DOHH2 (cell line): ENCODE measurements around the gene TNFAIP3.

ENCODE experiments used
- H3F3A ChIP-seq: fragments of 200-600 bp; sonication (generic), shearing (Covaris generic); 2 replicates; pipeline ENCODE4 v1.6.0; 2016; ENCODE audit warnings: antibody characterized with exemption, mild to moderate bottlenecking; ENCODE audit not compliant: control insufficient read depth, insufficient read depth
- H3K27ac ChIP-seq: fragments of 200-600 bp; sonication (generic); 2 replicates; pipeline ENCODE4 v1.5.1; 2014; ENCODE audit warnings: low read depth, mild to moderate bottlenecking, low read length, moderate library complexity
- H3K27me3 ChIP-seq: fragments of 200-600 bp; sonication (generic); 2 replicates; pipeline ENCODE4 v1.6.1; 2014; ENCODE audit warnings: mild to moderate bottlenecking, low read length, mixed read lengths; ENCODE audit not compliant: control insufficient read depth
- H3K36me3 ChIP-seq: fragments of 200-600 bp; sonication (generic); 2 replicates; pipeline ENCODE4 v1.6.1; 2014; ENCODE audit warnings: mild to moderate bottlenecking, low read length, moderate library complexity, mixed read lengths; ENCODE audit not compliant: control insufficient read depth
- H3K4me1 ChIP-seq: fragments of 200-600 bp; sonication (generic); 2 replicates; pipeline ENCODE4 v1.6.1; 2014; ENCODE audit warnings: mild to moderate bottlenecking, low read length, mixed read lengths; ENCODE audit not compliant: control insufficient read depth
- H3K4me2 ChIP-seq: fragments of 200-600 bp; sonication (generic); 2 replicates; pipeline ENCODE4 v1.6.0; 2014; ENCODE audit warnings: mild to moderate bottlenecking, low read length, moderate library complexity
- H3K4me3 ChIP-seq: fragments of 200-600 bp; sonication (generic); 2 replicates; pipeline ENCODE4 v1.5.1; 2014; ENCODE audit warnings: mild to moderate bottlenecking, low read length, mixed read lengths
- H3K79me2 ChIP-seq: fragments of 200-600 bp; sonication (generic); 2 replicates; pipeline ENCODE4 v1.6.1; 2014; ENCODE audit warnings: mild to moderate bottlenecking, low read length, mixed read lengths; ENCODE audit not compliant: control insufficient read depth
- H3K9me2 ChIP-seq: fragments of 200-600 bp; sonication (generic); replicated peaks from 2 replicates; pipeline ENCODE4 v1.6.1; 2014; ENCODE audit warnings: mild to moderate bottlenecking, low read length, mixed read lengths; ENCODE audit not compliant: control insufficient read depth
- H3K9me3 ChIP-seq: fragments of 200-600 bp; sonication (generic); 2 replicates; pipeline ENCODE4 v1.6.1; 2014; ENCODE audit warnings: antibody characterized with exemption, low read length, mixed read lengths; ENCODE audit not compliant: control insufficient read depth, insufficient read depth
- H4K20me1 ChIP-seq: fragments of 200-600 bp; sonication (generic); 2 replicates; pipeline ENCODE4 v1.6.0; 2014; ENCODE audit warnings: low read depth, mild to moderate bottlenecking, antibody characterized with exemption, low read length, moderate library complexity; ENCODE audit not compliant: control insufficient read depth, insufficient read depth
- EZH2phosphoT487 ChIP-seq: fragments of 200-600 bp; sonication (generic); IDR thresholded peaks from 2 replicates; pipeline ENCODE4 v1.6.1; 2017; ENCODE audit warnings: borderline replicate concordance, mild to moderate bottlenecking, antibody characterized with exemption, low read length, moderate library complexity, mixed read lengths
- TF ChIP-seq, protein P1 (sequence below): fragments of 200-600 bp; sonication (generic); IDR thresholded peaks from one replicate; pipeline ENCODE4 v1.5.1; 2014; ENCODE audit warnings: antibody characterized with exemption, mild to moderate bottlenecking, low read depth, low read length; ENCODE audit not compliant: poor library complexity, severe bottlenecking

The TNFAIP3 gene

GRCh38 chr6:137928286-137928685 is 61.2 kb downstream of the TNFAIP3 start:
- Histone ChIP-seq H3K4me3 (no peak overlapping the region), H3K27ac (no peak overlapping the region)
- TF ChIP-seq, protein P1, sequence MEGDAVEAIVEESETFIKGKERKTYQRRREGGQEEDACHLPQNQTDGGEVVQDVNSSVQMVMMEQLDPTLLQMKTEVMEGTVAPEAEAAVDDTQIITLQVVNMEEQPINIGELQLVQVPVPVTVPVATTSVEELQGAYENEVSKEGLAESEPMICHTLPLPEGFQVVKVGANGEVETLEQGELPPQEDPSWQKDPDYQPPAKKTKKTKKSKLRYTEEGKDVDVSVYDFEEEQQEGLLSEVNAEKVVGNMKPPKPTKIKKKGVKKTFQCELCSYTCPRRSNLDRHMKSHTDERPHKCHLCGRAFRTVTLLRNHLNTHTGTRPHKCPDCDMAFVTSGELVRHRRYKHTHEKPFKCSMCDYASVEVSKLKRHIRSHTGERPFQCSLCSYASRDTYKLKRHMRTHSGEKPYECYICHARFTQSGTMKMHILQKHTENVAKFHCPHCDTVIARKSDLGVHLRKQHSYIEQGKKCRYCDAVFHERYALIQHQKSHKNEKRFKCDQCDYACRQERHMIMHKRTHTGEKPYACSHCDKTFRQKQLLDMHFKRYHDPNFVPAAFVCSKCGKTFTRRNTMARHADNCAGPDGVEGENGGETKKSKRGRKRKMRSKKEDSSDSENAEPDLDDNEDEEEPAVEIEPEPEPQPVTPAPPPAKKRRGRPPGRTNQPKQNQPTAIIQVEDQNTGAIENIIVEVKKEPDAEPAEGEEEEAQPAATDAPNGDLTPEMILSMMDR = no peak
- no peak for TF ChIP-seq EZH2phosphoT487

GRCh38 chr6:137931849-137932465 is 64.9 kb downstream of the TNFAIP3 start:
- Histone ChIP-seq H3K9me3 (0 out of 2 replicates have a peak, but pooled peaks cover 4% of the 10 kb centered on the region), H3K4me1 (peaks cover 11% of the 10 kb centered on the region), H3K27ac (no peak overlapping the region), H3K36me3 (no peaks in the 10 kb centered on the region), H3K4me3 (no peak overlapping the region), H3F3A (no peaks in the 10 kb centered on the region), H4K20me1 (no peaks in the 10 kb centered on the region), H3K27me3 (no peaks in the 10 kb centered on the region), H3K4me2 (no peak overlapping the region), H3K9me2 (no peaks in the 10 kb centered on the region), H3K79me2 (no peaks in the 10 kb centered on the region)
- TF ChIP-seq, protein P1 = no peak
- TF ChIP-seq EZH2phosphoT487 = no peak

More at GRCh38 chr6:137928286-137928685, 61.2 kb downstream of the TNFAIP3 start:
- peaks cover 2% of the 10 kb centered on the region; the same call in 1 of the 2 replicates for H3K27me3 ChIP-seq
- H3K9me3 ChIP-seq = no peaks in the 10 kb centered on the region
- no peaks in the 10 kb centered on the region for H3F3A ChIP-seq
- no peak overlapping the region for H3K4me2 ChIP-seq
- H4K20me1 ChIP-seq = no peaks in the 10 kb centered on the region
- peaks cover 11% of the 10 kb centered on the region for H3K4me1 ChIP-seq
- H3K9me2 ChIP-seq = no peaks in the 10 kb centered on the region
- H3K79me2 ChIP-seq = no peaks in the 10 kb centered on the region
- no peaks in the 10 kb centered on the region for H3K36me3 ChIP-seq
